HCT116 (cell line): ENCODE measurements around the gene DLK1. TPM values are rescaled to one million over a fixed set of nuclear protein-coding genes. Genes with fewer than 3 reads are reported as not detected.

Experiments used
- ATAC-seq: fragments of 200-7000 bp; cut with Tn5 transposase; 2 replicates; pipeline ENCODE4 v1.9.1; 2020; ENCODE audit warnings: mild to moderate bottlenecking, moderate library complexity
- BruUV-seq: library from RNA; stranded (reverse); fragments of 400-500 nt; replicated peaks from 2 replicates; lab custom pipeline; 2021; lab: Mats Ljungman, UMichigan
- CTCF ChIA-PET: fragments of 300-600 bp; sonication (Branson Sonifier 250); formaldehyde crosslinking; loops from one replicate; lab custom pipeline; 2021; ENCODE audit warnings: antibody characterized with exemption; lab: Charles Lee
- POLR2A ChIA-PET: fragments of 300-600, 350-600 bp; sonication (Branson Sonifier 250); formaldehyde crosslinking; loops from one replicate; lab custom pipeline; 2021; ENCODE audit warnings: antibody characterized with exemption; lab: Charles Lee
- RAD21 ChIA-PET, 2 experiments: fragments of 300-600 bp; sonication (Branson Sonifier 250); formaldehyde crosslinking; loops; one replicate each; lab custom pipeline; 2023; ENCODE audit warnings: low total read pairs in 2 of 2; ENCODE audit not compliant: uncharacterized antibody in 2 of 2, unreplicated experiment in 2 of 2, low non-redundant PET in 1 of 2; lab: Charles Lee
- DNase-seq: peaks from one replicate; pipeline ENCODE4 v3.0.0-alpha.2; 2010; ENCODE audit warnings: low read depth, low spot score
- H2AFZ ChIP-seq: fragments of 200-600 bp; shearing (Covaris generic), sonication (generic); 2 replicates; pipeline ENCODE4 v1.6.1; 2017; ENCODE audit warnings: low read depth, mixed run types, mixed read lengths, antibody characterized with exemption, low read length; ENCODE audit not compliant: poor library complexity, severe bottlenecking
- H3K27ac ChIP-seq: 2 replicates; pipeline ENCODE4 v1.5.1; 2012; ENCODE audit warnings: low read depth, low read length
- H3K27me3 ChIP-seq: fragments of 200-600 bp; sonication (generic); 2 replicates; pipeline ENCODE4 v1.6.1; 2016; ENCODE audit warnings: mixed run types, low read length, mixed read lengths; ENCODE audit not compliant: insufficient read depth
- H3K36me3 ChIP-seq, 2 experiments: fragments of 200-500 bp in 1 of 2; fragments of 200-600 bp in 1 of 2; sonication (Bioruptor generic) in 1 of 2; sonication (generic) in 1 of 2; 2 replicates each; pipeline versions ENCODE4 v1.5.1 to v1.6.1; 2014 to 2016; ENCODE audit warnings: low read length in 2 of 2, inconsistent platforms in 1 of 2, mixed read lengths in 1 of 2, mixed run types in 1 of 2; ENCODE audit not compliant: insufficient read depth in 2 of 2, control insufficient read depth in 1 of 2
- H3K4me1 ChIP-seq, 2 experiments: fragments of 200-600 bp in 1 of 2; sonication (generic) in 1 of 2; 2 replicates each; pipeline versions ENCODE4 v1.5.1 to v1.6.1; 2012 to 2017; ENCODE audit warnings: low read length in 2 of 2, inconsistent platforms in 1 of 2, mild to moderate bottlenecking in 1 of 2, mixed read lengths in 1 of 2, mixed run types in 1 of 2, moderate library complexity in 1 of 2; ENCODE audit not compliant: insufficient read depth in 2 of 2, control insufficient read depth in 1 of 2
- H3K4me2 ChIP-seq: fragments of 200-600 bp; sonication (generic); 2 replicates; pipeline ENCODE4 v1.6.1; 2017; ENCODE audit warnings: mixed run types, low read length, mixed read lengths
- H3K4me3 ChIP-seq, 2 experiments: fragments of 200-600 bp in 1 of 2; sonication (generic) in 1 of 2; replicated peaks in 1 of 2; 2 replicates each; pipeline ENCODE4 v1.5.1; 2011 to 2016; ENCODE audit warnings: low read length in 2 of 2, control low read depth in 1 of 2, low read depth in 1 of 2, mild to moderate bottlenecking in 1 of 2, mixed read lengths in 1 of 2, mixed run types in 1 of 2
- H3K79me2 ChIP-seq: fragments of 200-600 bp; sonication (generic); 2 replicates; pipeline ENCODE4 v1.6.1; 2017; ENCODE audit warnings: mild to moderate bottlenecking, mixed run types, low read length, moderate library complexity, mixed read lengths; ENCODE audit not compliant: insufficient read depth
- H3K9ac ChIP-seq: fragments of 200-600 bp; sonication (generic); 2 replicates; pipeline ENCODE4 v1.6.1; 2016; ENCODE audit warnings: low read length, mixed read lengths
- H3K9me2 ChIP-seq: fragments of 200-600 bp; sonication (generic), shearing (Covaris generic); 2 replicates; pipeline ENCODE4 v1.6.1; 2017; ENCODE audit warnings: mixed run types, mild to moderate bottlenecking, moderate library complexity; ENCODE audit not compliant: insufficient read depth
- H3K9me3 ChIP-seq, 2 experiments: fragments of 200-500 bp in 1 of 2; fragments of 200-600 bp in 1 of 2; sonication (Bioruptor generic) in 1 of 2; sonication (generic) in 1 of 2; 2 replicates each; pipeline ENCODE4 v1.6.1; 2014 to 2017; ENCODE audit warnings: low read length in 2 of 2, mixed read lengths in 2 of 2, inconsistent platforms in 1 of 2, low read depth in 1 of 2, mild to moderate bottlenecking in 1 of 2, mixed run types in 1 of 2, moderate library complexity in 1 of 2; ENCODE audit not compliant: control insufficient read depth in 1 of 2, insufficient read depth in 1 of 2
- H4K20me1 ChIP-seq: fragments of 200-600 bp; sonication (generic), shearing (Covaris generic); 2 replicates; pipeline ENCODE4 v1.6.1; 2017; ENCODE audit warnings: mixed run types, mild to moderate bottlenecking, moderate library complexity; ENCODE audit not compliant: insufficient read depth
- ATF3 ChIP-seq: IDR thresholded peaks from 2 replicates; pipeline ENCODE4 v1.6.1; 2012
- CBX3 ChIP-seq: IDR thresholded peaks from 2 replicates; pipeline ENCODE4 v1.6.1; 2012; ENCODE audit warnings: low read depth
- CEBPB ChIP-seq: IDR thresholded peaks from 2 replicates; pipeline ENCODE4 v1.6.1; 2012; ENCODE audit warnings: low read depth
- CTCF ChIP-seq, 3 experiments: fragments of 200-600 bp in 1 of 3; sonication (generic) in 1 of 3; IDR thresholded peaks in 2 of 3; conservative IDR thresholded peaks in 1 of 3; 2 replicates each; pipeline ENCODE4 v1.5.1; 2012 to 2017; ENCODE audit warnings: low read depth in 2 of 3, low read length in 2 of 3, antibody characterized with exemption in 1 of 3, borderline replicate concordance in 1 of 3, control low read depth in 1 of 3, mild to moderate bottlenecking in 1 of 3, mixed read lengths in 1 of 3, mixed run types in 1 of 3, moderate library complexity in 1 of 3; ENCODE audit not compliant: insufficient read depth in 1 of 3
- EGR1 ChIP-seq: IDR thresholded peaks from 2 replicates; pipeline ENCODE4 v1.6.1; 2012; ENCODE audit warnings: low read depth
- ELF1 ChIP-seq: IDR thresholded peaks from 2 replicates; pipeline ENCODE4 v1.6.1; 2012; ENCODE audit warnings: low read depth, borderline replicate concordance
- EZH2 ChIP-seq: fragments of 200-600 bp; sonication (generic); IDR thresholded peaks from 2 replicates; pipeline ENCODE4 v1.6.1; 2017; ENCODE audit warnings: antibody characterized with exemption, mixed run types
- EZH2phosphoT487 ChIP-seq: fragments of 200-600 bp; IDR thresholded peaks from 2 replicates; pipeline ENCODE4 v1.6.1; 2018; ENCODE audit warnings: antibody characterized with exemption, borderline replicate concordance
- FOSL1 ChIP-seq: IDR thresholded peaks from 2 replicates; pipeline ENCODE4 v1.6.1; 2012; ENCODE audit warnings: low read depth
- JUND ChIP-seq: IDR thresholded peaks from 2 replicates; pipeline ENCODE4 v1.6.1; 2012
- MAX ChIP-seq: IDR thresholded peaks from 2 replicates; pipeline ENCODE4 v1.6.1; 2012
- POLR2A ChIP-seq: IDR thresholded peaks from 2 replicates; pipeline ENCODE4 v1.7.0; 2011; ENCODE audit warnings: borderline replicate concordance; ENCODE audit not compliant: insufficient read depth, insufficient read length; ENCODE audit errors: extremely low read depth
- POLR2AphosphoS5 ChIP-seq: IDR thresholded peaks from 2 replicates; pipeline ENCODE4 v1.6.1; 2011; ENCODE audit warnings: mild to moderate bottlenecking, low read depth, low read length, moderate library complexity
- RAD21 ChIP-seq: IDR thresholded peaks from 2 replicates; pipeline ENCODE4 v1.6.1; 2012; ENCODE audit warnings: low read depth, mild to moderate bottlenecking
- SIN3A ChIP-seq: IDR thresholded peaks from 2 replicates; pipeline ENCODE4 v1.6.1; 2012; ENCODE audit warnings: low read depth
- SP1 ChIP-seq: IDR thresholded peaks from 2 replicates; pipeline ENCODE4 v1.6.1; 2012; ENCODE audit warnings: low read depth
- TCF7L2 ChIP-seq: IDR thresholded peaks from 2 replicates; pipeline ENCODE4 v1.7.0; 2011; ENCODE audit warnings: borderline replicate concordance, inconsistent platforms; ENCODE audit not compliant: insufficient read depth, insufficient read length; ENCODE audit errors: extremely low read depth
- YY1 ChIP-seq: IDR thresholded peaks from 2 replicates; pipeline ENCODE4 v1.6.1; 2011; ENCODE audit warnings: low read length, low read depth, moderate library complexity, mild to moderate bottlenecking; ENCODE audit not compliant: insufficient replicate concordance; ENCODE audit errors: extremely low read depth
- ZBTB33 ChIP-seq: IDR thresholded peaks from 2 replicates; pipeline ENCODE4 v1.6.1; 2011; ENCODE audit warnings: mild to moderate bottlenecking, low read length, moderate library complexity; ENCODE audit not compliant: insufficient replicate concordance; ENCODE audit errors: extremely low read depth
- ZFX ChIP-seq: fragments of 450-650 bp; IDR thresholded peaks from 2 replicates; pipeline ENCODE4 v1.6.1; 2017
- intact Hi-C: fragments of 100-400 bp; cut with micrococcal nuclease; formaldehyde crosslinking; loops from 2 replicates; pipeline ENCODE4 v1.10.0; 2022
- total RNA-seq: library from RNA; stranded (reverse); gene quantifications from one replicate; pipeline ENCODE4 v1.2.1, GENCODE V29; 2021; ENCODE audit not compliant: unreplicated experiment

DLK1 gene
- total RNA-seq, 1 experiment from 2014 or later: 1.5 TPM

- no peaks in the 10 kb centered on the region for H3K9me3 ChIP-seq
- POLR2A ChIA-PET: no interaction called here
- H3K36me3 ChIP-seq: no peaks in the 10 kb centered on the region
- no peak overlapping the region for H3K9ac ChIP-seq
- no peak overlapping the region for H3K4me2 ChIP-seq
- no peak for TF ChIP-seq RAD21
- no peak for TF ChIP-seq YY1
- no peak for TF ChIP-seq FOSL1
- TF ChIP-seq ZBTB33: no peak
- no peak for TF ChIP-seq ZFX
- no peak for TF ChIP-seq MAX
- no peak for TF ChIP-seq ATF3
- no peak for TF ChIP-seq ELF1
- no peak for TF ChIP-seq CEBPB
- no peak for TF ChIP-seq EZH2phosphoT487
- no peak for TF ChIP-seq JUND
- TF ChIP-seq CBX3: no peak
- TF ChIP-seq CTCF (IDR thresholded peaks at IDR 0.05 in 2 of 3, conservative IDR thresholded peaks at IDR 0.05 in 1 of 3; ENCODE audit: borderline replicate concordance in 1 of 3, insufficient read depth in 1 of 3, low read depth in 2 of 3, low read length in 2 of 3): no peak
- no peak for TF ChIP-seq POLR2AphosphoS5
- no peak for TF ChIP-seq POLR2A
- no peak for TF ChIP-seq TCF7L2
- TF ChIP-seq SIN3A: no peak
- TF ChIP-seq SP1: no peak
- no peak for TF ChIP-seq EGR1
- no peak for TF ChIP-seq EZH2
- no peak overlapping the region for H3K4me3 ChIP-seq
- intact Hi-C loops: no loop called here
- H3K79me2 ChIP-seq: no peaks in the 10 kb centered on the region
- ATAC-seq: no peak
- no peak overlapping the region for H3K27ac ChIP-seq
- CTCF ChIA-PET: no interaction called here
- no peak overlapping the region for H2AFZ ChIP-seq
- H3K27me3 ChIP-seq: no peaks in the 10 kb centered on the region
- no peaks in the 10 kb centered on the region for H3K9me2 ChIP-seq
- RAD21 ChIA-PET: no interaction called here
- H3K4me1 ChIP-seq: no peaks in the 10 kb centered on the region
- H4K20me1 ChIP-seq: no peaks in the 10 kb centered on the region
- no peak for DNase-seq
- BruUV-seq: no TSS peak
Observed at GRCh38 chr14:100777366-100777817, 50.7 kb downstream of the DLK1 start.
